Daoy (cell line): ENCODE data around the gene CHN2. TPM values are rescaled to one million over a fixed set of nuclear protein-coding genes. Genes with fewer than 3 reads are reported as not detected.

Experiments used
- DNase-seq: peaks from one replicate; pipeline ENCODE4 v3.0.0-alpha.2; 2015; ENCODE audit warnings: low read depth
- total RNA-seq: library from RNA; depleted of rRNA; stranded (reverse); fragments of >200 nt; shearing (Covaris generic); gene quantifications from 2 replicates; pipeline ENCODE4 v1.2.3, GENCODE V29; 2014

CHN2 gene
- total RNA-seq, 1 experiment from 2014 or later, result 19.8 TPM

GRCh38 chr7:29309041-29309854 is 114.7 kb downstream of the CHN2 start:
- no peak for DNase-seq

- no peak for DNase-seq
Measured at GRCh38 chr7:29310625-29311024, 116.0 kb downstream of the CHN2 start.

DNA sequence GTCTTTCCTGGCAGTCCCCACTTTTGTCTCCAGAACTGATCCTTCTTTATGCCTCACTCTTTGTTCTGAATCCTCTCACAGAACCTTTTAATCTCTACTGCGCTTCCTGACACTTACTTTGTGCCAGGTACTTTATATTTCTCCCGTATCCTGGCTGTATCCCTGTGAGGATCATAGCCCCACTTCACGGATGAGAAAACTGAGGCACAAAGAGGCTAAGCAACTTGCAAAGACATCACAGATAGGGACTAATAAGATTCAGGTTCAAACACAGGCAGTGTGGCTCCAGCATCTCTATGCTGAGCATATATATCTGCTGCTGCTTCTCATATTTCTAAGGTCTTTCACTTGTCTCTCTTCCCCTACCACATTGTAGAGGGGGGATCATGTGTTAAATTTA is 116.7 kb downstream of the CHN2 start:
- no peak for DNase-seq

DNA sequence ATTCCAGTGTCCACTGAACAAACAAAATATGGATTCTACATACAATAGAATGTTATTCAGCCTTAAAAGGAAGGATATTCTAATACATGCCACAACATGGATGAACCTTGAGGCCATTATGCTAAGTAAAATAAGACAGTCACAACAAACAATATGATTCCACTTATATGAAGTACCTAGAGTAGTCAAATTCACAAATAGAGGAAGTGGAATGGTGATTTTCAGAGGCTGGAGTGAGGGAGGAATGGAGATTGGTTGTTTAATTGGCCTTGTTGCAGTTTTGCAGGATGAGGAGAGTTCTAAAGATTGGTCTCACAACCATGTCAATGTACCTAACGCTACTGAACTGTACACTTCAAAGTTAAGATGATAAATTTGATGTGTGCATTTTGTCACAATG is 119.6 kb downstream of the CHN2 start:
- no peak for DNase-seq

- DNase-seq, result no peak
Measured at GRCh38 chr7:29315122-29315891, 120.7 kb downstream of the CHN2 start.

DNA sequence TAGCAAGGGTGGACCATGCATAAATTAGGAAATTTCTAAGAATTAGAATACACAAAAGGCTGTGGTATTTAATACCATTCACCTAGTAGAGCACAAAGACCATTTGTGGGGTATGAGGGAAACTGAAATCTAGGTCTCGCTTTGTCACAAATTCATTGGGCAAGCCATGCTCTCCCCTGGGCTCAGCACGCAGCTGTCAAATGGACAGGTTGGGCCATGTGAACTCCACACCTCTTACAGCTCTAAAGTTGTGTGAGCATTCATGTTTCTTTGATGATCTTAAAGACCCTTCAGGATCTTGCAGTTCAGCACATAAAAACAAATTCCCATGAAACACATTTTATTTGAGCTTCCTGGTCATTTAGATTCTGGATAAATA is 121.3 kb downstream of the CHN2 start:
- no peak for DNase-seq

DNA sequence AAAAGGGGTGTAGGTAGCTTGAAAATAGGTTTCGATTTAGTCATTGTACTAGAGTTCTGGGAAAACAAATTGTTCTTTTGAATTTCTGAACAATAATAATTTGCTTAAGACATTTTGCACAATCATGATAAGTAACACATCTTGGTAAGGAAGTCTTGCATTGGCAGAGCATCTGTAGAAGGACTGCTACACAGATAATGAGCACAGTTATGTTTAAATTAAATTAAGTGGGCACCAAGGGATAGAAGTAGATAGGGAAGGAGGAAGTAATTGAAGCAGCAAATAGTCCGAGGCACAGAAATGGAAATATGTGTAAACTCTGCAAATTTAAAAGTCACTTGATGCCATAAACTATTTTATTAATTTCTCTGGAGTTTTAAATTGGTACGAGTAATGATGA is 122.4 kb downstream of the CHN2 start:
- no peak for DNase-seq

- DNase-seq, result no peak
Measured at GRCh38 chr7:29318853-29319718, 124.5 kb downstream of the CHN2 start.

DNA sequence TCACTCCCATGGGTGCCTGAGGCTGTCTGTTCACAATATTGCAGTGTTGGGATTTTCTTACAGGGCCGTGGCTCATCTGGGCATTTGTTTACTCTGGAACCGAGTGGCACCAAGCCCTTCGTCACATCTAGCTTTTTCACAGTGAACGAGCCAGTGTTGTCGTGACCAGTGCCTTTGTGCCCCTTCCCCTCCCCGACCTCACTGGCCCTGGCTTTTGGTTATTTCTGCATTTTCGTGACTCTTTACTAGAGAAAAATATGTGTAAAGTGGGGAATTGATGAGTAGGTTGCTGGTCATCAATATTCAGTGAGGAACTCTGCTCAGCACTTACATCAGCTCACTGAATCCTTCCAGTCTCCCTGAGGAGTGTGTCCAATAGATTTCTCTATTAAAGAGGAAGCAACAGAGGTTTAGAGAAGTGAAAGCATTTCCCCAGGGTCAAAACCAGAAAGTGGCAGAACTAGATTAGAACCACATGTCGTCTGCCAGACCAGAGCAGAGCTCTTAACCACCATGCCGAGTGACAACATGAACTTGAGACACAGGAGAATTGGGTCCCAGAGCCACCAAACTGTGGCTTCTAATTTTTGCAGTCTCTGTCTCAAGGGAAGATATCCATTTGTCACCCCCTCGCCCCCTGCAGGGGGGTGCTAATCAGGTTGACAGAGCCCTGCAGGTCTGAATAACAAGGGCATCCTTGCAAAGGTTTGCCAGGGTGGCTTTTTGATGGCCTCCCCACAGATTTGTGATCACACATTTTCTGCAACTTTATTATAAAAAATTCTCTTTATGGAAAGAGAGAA is 125.3 kb downstream of the CHN2 start:
- DNase-seq, result no peak

DNA sequence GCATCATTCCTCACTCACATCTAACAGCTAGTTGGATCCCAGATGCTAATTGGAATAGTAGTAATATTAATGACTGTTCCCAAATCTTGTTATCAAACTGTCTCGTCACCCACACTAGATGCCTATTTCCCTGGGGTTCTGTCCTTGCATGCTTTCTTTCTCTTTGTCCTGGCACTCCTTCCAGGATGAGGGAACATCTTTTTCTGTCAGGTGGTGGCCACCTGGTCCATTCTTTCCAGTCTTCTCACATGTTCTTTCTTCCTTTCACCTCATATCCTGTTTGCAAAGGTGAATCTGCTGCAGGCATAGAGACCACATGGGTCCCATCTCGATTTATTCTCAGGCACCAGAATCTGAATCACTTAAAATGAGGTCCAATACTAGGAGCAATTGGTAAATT is 126.0 kb downstream of the CHN2 start:
- DNase-seq, result no peak

DNA sequence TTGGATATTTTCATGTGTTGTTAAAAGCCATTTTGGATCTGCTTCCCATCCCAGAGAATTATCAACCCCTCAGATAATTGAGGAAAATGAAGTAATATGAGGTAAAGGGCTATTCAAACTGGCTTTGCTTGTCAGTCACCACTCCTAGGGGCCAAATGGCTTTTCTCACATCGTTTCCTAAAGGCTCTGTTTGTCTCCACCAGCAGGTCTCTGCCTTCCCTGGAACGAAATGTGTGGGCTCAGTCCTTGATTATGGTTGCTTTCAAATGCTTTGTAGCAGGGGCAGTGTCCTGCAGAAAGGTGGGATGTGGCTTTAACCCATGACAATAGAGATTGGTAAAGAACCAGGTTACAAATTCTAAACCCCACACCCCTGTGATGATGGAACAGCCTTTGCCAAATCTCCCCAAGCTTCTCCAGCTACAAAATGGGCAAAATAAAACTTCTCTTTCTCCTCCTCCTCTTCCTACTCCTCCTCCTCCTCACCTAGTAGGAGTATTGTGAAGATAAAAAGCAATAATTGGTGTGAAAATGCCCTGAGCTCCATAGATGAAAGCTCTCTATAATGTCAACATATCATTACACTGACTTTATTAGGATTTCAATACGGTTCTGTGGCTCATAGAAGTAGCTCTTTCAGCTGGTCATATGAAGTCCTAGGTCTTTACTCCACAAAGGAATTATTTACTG is 127.6 kb downstream of the CHN2 start:
- DNase-seq, result no peak

- no peak for DNase-seq
Measured at GRCh38 chr7:29325476-29325875, 130.9 kb downstream of the CHN2 start.

DNA sequence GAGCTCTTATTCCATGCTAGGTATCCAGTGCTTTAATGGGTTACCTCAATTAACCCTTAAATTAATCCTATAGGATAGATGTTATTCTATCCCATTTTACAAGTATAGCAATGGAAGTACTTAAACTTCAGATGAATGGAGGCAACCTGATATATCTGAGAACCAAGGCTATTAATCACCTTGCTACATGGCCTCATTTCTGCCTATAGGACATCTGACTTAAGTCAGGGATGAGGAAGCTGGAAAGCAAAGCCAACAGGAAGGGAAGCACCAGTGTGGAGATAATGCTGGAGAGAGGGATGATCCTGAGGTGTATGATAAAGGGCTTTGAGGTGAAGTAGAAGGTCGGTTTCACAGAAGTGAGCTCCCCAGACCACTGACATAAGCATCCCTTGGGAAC is 132.3 kb downstream of the CHN2 start:
- DNase-seq, result no peak

DNA sequence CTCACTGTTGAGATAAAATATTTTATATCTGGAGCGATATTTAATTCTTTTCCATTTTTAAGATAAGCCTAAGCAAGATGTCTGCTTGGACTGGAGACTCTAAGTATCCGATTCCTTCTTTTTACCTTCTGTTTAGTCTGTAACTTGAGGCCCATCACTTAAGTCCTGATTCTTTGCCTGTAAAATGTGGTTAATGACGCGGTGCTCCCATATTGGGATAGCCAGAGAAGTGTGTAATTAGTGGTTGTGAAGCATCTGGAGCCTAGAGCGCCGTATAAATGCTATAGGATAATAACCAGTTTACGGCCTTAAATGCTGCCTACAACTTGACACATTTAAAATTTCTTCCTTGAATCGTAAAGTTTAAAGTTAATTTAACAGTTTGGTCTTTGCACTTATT is 132.9 kb downstream of the CHN2 start:
- DNase-seq, result peak; percentile 76

DNA sequence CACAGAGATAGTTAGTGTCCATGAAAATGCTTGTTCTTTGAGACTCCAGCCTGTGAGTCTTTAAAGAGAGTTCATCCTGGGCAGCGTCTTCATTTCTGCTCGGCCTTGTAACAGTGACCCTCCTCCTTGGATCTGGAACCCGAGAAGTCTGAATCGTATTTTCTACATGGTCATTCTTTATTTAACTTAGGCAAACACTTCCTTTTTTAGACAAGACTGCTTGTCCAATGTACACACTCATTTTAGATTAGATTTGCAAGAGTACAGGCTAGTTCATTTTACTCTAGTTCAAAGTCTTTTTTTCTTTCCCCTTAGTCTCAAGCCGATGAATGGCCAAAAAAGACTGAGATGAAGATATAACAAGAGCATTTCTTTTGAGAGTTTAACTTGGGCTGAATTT is 133.5 kb downstream of the CHN2 start:
- no peak for DNase-seq

GRCh38 chr7:29328811-29329210 is 134.2 kb downstream of the CHN2 start:
- no peak for DNase-seq

DNA sequence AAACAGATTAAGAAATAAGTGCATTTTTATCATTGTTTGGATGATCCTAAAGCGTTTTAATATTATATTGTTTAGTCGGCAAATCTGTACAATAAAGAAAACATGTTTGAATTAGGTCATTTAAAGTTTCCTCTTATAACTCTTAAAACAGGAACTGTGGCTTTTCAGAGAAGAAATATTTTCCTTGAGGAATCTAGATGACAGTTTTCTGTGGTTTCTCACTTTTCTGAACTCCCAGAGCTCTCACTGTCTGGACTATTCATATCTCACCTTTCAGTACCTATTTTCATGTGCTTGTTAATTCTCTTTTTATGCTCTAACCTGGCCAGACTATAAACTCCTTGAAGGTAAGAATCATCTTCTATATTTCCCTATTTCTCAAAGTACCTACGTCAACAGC is 135.1 kb downstream of the CHN2 start:
- no peak for DNase-seq

- DNase-seq, result no peak
Measured at GRCh38 chr7:29330136-29330535, 135.6 kb downstream of the CHN2 start.

GRCh38 chr7:29331163-29331562 is 136.6 kb downstream of the CHN2 start:
- DNase-seq, result no peak

- DNase-seq, result no peak
Measured at GRCh38 chr7:29332042-29332811, 137.7 kb downstream of the CHN2 start.
